Choroid plexus epithelial cell (primary cell): Measurements from ENCODE around the gene CPNE7.
A peak's percentile ranks its signal among the peaks of the same experiment; 100 is the strongest.
"Not testable (repeated sequence)": the region's sequence is repeated elsewhere in the genome, so short reads cannot be mapped to it uniquely, and the experiment has no call there.

Experiments used
- DNase-seq: peaks from one replicate; pipeline ENCODE4 v3.0.0-alpha.2; 2010; ENCODE audit warnings: low read depth
- H3K4me3 ChIP-seq: 2 replicates; pipeline ENCODE4 v1.5.1; 2011; ENCODE audit warnings: low read depth, mild to moderate bottlenecking, control low read depth, low read length, moderate library complexity
- TF ChIP-seq, protein P1 (sequence below): conservative IDR thresholded peaks from 2 replicates; pipeline ENCODE4 v1.5.1; 2011; ENCODE audit warnings: low read depth, mild to moderate bottlenecking, control low read depth, inconsistent platforms, low read length, moderate library complexity

CPNE7 gene

DNA sequence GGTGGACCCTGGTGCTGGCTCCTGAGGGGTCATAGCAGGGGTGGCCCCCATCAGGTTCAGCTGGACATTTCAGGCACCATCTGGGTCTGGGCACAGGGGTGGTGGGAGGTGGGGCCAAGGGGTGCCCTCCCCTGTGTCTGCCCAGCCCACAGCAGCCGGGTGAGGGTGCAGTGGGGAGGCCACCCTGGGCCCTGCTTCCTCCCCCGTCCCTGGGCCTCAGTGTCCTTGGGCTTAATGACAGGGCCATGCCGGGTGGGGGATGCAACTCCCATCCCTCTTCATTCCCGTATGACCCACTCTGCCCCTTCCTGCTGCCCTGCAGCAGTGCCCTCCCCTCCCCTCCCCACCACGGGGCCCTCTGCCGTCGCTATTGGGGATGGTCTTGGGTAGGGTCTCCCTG lies 10.7 kb downstream of the CPNE7 start:
- DNase-seq, result no peak
- TF ChIP-seq, protein P1, sequence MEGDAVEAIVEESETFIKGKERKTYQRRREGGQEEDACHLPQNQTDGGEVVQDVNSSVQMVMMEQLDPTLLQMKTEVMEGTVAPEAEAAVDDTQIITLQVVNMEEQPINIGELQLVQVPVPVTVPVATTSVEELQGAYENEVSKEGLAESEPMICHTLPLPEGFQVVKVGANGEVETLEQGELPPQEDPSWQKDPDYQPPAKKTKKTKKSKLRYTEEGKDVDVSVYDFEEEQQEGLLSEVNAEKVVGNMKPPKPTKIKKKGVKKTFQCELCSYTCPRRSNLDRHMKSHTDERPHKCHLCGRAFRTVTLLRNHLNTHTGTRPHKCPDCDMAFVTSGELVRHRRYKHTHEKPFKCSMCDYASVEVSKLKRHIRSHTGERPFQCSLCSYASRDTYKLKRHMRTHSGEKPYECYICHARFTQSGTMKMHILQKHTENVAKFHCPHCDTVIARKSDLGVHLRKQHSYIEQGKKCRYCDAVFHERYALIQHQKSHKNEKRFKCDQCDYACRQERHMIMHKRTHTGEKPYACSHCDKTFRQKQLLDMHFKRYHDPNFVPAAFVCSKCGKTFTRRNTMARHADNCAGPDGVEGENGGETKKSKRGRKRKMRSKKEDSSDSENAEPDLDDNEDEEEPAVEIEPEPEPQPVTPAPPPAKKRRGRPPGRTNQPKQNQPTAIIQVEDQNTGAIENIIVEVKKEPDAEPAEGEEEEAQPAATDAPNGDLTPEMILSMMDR, result no peak
- no peak overlapping the region for H3K4me3 ChIP-seq

DNA sequence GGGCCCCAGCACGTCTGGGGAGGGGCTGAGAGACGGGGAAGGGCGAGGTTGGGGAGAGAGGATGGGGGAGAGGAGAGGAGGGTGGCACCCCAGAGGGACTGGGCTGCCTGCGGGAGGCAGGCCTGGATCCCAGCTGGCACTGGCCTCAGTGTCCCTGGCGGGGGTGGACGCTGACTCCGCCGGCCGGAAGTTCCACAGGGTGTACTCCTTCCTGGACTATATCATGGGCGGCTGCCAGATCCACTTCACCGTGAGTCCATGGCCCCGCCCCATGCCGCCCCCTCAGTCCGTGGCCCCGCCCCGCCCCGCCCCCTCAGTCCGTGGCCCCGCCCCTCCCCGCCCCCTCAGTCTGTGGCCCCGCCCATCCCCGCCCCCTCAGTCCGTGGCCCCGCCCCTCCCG lies 11.3 kb downstream of the CPNE7 start:
- TF ChIP-seq, protein P1, result no peak
- H3K4me3 ChIP-seq, result no peak overlapping the region
- DNase-seq, result peak; percentile 68

DNA sequence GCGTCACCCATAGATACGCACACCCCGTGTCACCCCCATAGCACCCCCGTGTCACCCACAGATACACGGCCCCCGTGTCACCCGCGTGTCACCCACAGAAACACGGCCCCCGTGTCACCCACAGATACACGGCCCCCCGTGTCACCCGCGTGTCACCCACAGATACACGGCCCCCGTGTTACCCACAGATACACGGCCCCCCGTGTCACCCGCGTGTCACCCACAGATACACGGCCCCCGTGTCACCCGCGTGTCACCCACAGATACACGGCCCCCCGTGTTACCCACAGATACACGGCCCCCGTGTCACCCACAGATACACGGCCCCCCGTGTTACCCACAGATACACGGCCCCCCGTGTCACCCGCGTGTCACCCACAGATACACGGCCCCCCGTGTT lies 12.1 kb downstream of the CPNE7 start:
- DNase-seq, result not testable (repeated sequence)

DNA sequence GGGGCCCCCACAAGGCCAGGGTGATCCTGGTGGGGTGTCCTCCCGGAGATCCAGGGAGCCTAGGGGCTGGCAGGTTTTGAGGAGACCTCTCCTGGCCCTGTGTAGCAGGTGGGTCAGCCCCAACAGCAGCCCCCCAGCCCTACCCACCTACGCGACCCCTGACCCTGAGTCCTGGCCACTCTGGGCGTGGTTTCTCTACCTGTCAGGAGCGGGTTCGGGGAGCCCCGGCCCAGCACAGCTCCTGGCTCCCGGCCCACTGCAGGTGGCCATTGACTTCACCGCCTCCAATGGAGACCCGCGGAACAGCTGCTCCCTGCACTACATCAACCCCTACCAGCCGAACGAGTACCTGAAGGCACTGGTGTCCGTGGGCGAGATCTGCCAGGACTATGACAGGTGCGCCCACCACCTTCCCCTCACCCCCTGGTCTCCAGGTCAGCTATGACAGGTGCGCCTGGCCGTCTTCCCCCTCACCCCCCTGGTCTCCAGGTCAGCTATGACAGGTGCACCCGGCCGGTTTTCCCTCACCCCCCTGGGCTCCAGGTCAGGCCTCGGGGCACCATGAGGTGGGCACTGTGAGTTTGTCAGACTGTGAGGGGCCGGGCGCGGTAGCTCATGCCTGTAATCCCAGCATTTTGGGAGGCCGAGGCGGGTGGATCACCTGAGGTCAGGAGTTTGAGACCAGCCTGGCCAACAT lies 13.0 kb downstream of the CPNE7 start:
- TF ChIP-seq, protein P1, result no peak
- no peak overlapping the region for H3K4me3 ChIP-seq
- no peak for DNase-seq

More for the DNA sequence above, 12.1 kb downstream of the CPNE7 start:
- H3K4me3 ChIP-seq, result not testable (repeated sequence)

DNA sequence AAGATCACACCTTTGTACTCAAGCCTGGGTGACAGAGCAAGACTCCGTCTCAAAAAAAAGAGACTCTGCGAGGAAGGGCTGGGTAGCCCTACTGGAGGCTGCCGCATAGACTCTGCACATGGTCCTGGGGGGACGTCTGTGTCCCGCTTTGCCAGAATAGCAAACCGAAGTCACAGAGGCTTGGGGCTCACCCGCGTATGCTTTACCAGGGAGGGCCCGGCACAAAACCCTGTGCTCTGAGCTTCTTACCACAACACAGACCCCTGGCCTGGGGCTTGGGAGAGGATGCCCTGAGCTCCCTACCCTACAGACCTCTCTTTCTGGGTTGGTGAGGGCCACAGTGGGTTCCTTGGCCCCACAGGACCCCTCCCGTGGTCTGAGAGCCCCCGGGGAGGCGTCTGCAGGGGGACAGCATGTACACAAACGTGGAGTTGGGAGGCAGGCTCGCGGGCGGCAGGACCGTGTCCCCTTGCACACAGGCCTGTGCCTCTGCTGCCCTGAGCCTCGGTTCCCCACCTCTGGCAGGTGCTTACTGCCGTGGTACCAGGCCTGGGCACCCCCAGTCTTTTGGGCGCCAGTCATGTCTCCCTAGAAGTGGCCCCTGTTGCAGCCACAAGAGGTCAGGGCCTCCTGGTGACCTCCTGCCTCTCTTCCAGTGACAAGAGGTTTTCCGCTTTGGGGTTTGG lies 13.8 kb downstream of the CPNE7 start:
- no peak overlapping the region for H3K4me3 ChIP-seq
- DNase-seq, result no peak
- TF ChIP-seq, protein P1, result no peak

DNA sequence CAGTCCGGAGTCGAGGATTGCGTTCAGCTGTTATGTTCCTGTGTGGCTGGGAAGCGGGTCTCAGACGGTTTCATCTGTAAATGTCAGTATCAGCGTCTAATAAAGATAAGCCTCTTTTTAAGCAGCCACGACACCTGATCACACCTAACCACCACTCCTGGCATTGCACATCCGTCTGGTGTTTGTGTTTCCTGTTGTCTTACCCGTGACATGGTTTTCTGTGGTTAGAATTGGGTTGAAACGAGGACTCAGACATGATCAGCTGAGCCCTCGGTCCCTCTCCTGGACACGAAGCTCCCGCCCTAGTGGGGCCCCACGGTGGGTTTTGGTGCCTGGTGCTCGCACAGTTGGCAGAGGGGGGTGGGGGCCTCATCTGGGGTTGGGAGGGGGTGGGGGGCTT lies 18.3 kb downstream of the CPNE7 start:
- no peak for DNase-seq
- TF ChIP-seq, protein P1, result no peak
- no peak overlapping the region for H3K4me3 ChIP-seq

DNA sequence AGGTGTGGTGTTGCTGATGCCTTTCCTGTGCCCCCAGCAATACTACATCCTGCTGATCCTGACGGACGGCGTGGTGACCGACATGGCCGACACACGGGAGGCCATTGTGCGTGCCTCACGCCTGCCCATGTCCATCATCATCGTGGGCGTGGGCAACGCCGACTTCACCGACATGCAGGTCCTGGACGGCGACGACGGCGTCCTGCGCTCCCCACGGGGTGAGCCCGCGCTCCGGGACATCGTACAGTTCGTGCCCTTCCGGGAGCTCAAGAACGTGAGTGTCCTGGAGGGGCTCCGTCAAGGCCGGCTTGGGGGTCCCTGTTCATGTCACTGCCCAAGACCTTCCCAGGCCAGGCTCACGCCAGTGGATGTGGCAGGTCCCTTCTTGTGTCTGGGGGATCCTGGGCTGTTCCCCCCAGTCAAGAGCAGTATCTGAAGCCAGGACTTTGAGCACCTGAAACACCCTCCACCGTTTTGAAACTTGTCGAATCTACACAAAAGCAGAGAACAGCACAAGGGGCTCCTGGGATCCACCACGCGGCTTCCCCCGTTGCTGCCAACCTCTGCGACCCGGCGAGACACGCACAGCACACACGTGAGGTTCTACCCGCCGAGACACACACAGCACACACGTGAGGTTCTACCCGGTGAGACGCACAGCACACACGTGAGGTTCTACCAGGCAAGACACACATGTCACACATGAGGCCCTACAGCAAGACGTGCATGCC lies 19.9 kb downstream of the CPNE7 start:
- TF ChIP-seq, protein P1, result no peak
- no peak overlapping the region for H3K4me3 ChIP-seq

More for the DNA sequence above, 19.9 kb downstream of the CPNE7 start:
- DNase-seq, result no peak
